ENCODE measurements around the gene RNF186.
"Not testable (repeated sequence)": the region's sequence is repeated elsewhere in the genome, so short reads cannot be mapped to it uniquely, and the experiment has no call there.

RNF186 gene

DNA sequence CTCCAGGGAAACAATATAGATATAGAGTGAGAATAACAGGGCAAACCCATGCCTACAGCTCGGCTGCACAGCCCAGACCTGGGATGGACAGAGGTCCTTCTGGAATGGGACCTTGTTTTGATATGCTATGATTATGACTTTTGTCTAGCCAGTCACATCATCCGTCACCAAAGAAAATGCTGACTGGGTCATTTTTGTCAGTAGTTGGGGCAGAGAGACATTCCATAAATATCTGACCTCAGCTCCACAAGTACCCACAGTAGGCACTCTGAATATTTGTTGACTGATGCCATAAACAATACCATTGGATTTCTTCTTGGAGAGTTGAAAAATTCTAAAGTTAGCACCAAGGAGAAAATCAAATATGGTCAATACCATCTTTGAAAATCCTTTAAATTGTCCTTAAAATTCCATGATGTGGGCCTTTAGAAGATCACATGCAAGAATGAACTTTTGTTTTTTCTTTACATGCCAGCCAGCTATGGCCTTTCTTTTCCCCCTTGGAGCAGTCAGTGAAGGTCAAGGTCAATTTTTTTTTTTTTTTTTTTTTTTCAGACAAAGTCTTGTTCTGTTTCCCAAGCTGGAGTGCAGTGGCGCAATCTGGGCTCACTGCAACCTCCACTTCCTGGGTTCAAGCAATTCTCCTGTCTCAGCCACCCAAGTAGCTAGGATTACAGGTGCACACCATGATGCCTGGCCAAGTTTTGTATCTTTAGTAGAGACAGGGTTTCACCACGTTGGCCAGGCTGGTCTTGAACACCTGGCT is 22.7 kb downstream of the RNF186 start:
- DNase-seq, result no peak

DNA sequence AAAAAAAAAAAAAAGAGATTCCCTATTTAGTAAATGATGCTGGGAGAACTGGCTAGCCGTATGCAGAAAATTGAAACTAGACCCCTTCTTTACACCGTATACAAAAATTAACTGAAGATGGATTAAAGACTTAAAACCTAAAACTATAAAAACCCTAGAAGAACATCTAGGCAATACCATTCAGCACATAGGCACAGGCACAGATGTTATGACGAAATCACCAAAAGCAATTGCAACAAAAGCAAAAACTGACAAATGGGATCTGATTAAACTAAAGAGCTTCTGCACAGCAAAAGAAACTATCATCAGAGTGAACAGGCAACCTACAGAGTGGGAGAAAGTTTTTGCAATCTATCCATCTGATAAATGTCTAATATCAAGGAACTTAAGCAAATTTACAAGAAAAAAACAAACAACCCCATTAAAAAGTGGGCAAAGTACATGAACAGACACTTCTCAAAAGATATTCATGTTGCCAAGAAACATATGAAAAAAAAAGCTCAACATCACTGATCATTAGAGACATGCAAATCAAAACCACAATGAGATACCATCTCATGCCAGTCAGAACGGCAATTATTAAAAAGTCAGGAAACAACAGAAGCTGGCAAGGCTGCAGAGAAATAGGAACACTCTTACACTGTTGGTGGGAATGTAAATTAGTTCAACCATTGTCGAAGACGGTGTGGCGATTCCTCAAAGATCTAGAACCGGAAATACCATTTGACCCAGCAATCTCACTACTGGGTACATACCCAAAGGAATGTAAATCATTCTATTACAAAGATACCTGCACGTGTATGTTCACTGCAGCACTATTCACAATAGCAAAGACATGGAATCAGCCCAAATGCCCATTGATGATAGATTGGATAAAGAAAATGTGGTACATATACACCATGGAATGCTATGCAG is 24.8 kb downstream of the RNF186 start:
- not testable (repeated sequence) for DNase-seq

- no peak for DNase-seq
These were observed 28.1 kb downstream of the RNF186 start for GRCh38 chr1:19786988-19787423.

- no peak for DNase-seq
These were observed 29.4 kb downstream of the RNF186 start for GRCh38 chr1:19785660-19786059.

GRCh38 chr1:19780267-19780877 is 34.7 kb downstream of the RNF186 start:
- DNase-seq, result no peak

DNA sequence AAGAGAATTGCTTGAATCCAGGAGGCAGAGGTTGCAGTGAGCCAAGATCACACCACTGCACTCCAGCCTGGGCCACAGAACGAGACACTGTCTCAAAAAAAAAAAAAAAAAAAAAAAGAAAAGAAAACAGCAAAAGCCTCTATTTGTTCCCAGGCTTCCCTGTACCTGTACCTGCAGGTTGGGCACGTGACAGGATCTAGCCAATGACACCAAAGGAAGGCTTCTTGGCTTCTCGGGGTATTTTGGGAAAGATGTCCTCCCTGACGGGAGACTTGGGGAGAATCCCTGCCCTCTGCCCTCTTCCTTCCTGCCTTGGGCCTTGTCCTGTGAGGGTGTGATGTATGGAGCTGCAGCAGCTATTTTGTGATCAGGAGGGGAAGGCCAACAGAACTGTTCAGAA is 38.1 kb downstream of the RNF186 start:
- no peak for DNase-seq

GRCh38 chr1:19776287-19776686 is 38.8 kb downstream of the RNF186 start:
- DNase-seq, result no peak

GRCh38 chr1:19775831-19776230 is 39.3 kb downstream of the RNF186 start:
- DNase-seq, result no peak

- no peak for DNase-seq
These were observed 39.8 kb downstream of the RNF186 start for GRCh38 chr1:19775317-19775716.

GRCh38 chr1:19774180-19774785 is 40.8 kb downstream of the RNF186 start:
- DNase-seq, result no peak

DNA sequence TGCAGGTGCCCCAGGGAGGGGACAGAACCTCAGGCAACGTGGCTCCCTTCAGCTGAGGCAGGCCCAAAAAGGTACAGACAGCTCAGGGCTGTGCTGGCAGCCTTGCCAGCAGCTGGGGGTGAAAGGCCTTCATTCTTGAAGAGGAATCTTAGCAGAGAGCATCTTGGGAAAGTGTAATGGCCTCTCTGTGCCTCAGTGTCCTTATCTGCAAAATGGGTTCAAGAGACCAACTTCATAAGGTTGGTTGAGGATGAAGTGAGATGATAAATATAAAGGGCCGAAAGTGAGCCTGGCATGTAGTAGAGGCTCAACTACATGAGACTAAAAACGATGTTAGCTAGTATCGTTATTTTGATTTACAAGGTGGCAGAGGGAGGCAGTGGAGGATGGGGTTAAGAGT is 41.6 kb downstream of the RNF186 start:
- DNase-seq, result no peak

DNA sequence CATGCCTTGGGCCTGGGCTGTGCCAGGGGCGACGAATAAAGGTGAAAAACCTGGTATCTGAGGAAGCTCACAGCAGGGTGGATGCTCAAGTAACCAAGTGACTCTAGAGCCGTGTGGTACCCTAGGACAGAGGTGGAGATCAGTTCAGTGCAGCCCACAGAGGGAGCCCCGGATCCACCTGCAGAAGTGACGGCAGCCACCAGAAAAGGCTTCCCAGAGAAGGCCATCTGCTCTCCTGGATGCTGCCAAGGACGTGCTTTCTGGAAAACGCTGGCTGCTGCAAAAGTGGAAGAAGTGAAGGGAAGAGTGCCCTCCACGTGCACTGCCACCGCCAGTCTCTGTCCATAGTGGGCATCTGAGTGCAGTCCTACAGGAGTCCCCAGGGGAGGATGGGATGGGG is 43.0 kb downstream of the RNF186 start:
- peak; percentile 0 for DNase-seq

GRCh38 chr1:19771350-19771749 is 43.7 kb downstream of the RNF186 start:
- no peak for DNase-seq

DNA sequence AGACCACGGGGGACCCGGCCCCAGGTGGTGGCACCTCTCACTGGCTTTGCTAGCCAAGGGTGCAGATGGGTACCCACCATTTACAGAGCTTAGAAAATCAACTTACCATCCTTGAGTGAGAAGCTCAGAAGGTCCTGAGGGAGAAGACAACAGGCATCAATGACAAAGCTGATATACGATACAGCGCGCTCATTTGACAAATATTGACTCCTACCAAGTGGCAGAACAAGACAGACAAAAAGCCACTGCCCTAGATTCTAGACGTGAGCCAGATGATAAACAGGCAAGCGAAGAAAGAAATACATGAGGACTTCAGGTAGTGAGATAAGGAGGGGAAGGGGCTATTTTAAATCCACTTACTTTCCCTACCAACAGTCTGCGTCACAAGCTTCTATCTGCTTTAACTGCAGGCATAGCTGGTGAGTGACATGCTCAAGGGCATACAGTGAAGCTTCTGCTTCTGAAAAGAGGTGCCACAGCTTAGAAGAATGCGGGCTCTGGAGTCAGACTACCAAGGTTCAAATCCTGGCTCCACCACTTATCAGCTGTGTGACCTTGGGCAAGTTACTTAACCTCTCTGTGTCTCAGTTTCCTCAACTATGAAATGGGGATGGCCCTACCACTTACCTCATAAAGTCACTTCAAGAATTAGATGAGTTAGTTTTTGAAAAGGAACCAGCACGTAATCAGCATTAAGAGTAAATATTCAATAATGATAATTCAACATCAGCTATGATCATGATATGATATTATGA is 44.5 kb downstream of the RNF186 start:
- no peak for DNase-seq

DNA sequence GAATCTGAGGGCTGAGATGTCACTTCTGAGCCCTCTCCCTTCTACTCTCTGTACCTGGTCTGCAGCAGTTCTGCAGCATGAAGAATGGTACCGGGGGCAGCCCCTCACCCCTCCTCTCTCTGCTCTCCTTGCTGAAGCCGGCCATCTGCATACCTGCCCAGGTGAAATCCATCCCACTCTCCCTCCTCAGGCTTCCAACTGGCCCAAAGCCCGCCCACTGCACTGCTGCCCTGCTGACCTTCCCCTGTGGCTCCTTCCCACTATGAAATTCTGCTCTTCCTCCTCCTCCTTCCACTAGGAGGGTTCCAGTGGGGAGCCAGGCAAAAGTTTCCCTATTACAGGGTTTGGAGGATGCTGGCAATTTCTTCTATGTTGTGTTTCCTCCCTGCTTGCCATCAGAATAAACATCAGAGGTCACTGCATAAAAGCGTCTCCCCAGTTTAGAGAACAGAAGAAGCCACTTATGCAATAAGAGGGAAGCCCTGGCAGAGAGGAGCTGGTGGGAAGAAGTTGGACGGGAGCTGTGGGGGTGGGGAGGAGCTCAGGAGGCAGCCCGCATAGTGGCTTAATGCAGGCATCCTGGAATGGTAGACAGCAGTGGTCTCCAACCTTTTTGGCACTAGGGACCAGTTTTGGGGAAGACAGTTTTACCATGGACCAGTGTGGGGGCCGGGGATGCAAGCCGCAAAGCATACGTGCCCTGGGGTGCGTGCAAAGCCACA is 45.7 kb downstream of the RNF186 start:
- DNase-seq, result no peak

- no peak for DNase-seq
These were observed 46.5 kb downstream of the RNF186 start for GRCh38 chr1:19768353-19769210.

DNA sequence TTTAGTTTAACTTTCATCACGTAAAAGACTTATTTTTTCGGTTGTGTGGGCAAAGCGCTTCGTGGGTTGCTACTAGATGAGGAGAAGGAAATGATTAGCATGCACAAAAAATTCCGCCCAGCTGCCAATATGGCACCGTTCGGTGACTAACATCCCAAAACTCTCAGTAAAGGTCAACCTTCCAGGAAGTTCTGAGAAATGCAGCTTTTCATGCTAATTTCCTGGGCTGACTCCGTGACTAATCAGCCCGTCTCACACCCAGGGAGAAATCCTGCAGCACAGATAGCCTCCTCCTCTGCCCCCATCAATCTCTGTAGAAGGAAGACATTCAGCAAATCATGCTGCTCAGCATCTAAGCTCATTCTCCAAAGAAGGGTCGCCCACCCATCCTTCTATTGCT is 49.5 kb downstream of the RNF186 start:
- no peak for DNase-seq

DNA sequence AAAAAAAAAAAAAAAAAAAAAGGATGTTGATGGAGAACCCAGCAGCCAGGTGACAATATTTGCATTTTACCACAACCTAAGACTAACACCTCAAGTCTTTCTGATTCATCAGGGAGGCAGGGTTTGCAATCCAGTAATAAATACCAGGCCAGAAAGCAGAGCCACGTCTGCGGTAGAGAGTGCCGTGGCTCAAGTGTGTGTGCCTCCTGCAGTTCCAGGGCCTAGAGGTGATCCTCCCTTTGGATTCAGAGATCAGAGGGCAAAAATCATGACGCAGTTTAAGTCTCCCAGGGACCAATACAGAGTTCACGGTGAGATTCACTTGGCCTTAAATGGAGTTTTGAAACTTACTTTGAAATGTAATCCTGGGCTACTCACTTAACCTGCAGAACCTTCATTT is 50.2 kb downstream of the RNF186 start:
- DNase-seq, result no peak
